Muscle of leg (tissue), 11 donors: ENCODE measurements around the gene NDUFS5. TPM values are rescaled to one million over a fixed set of nuclear protein-coding genes. Genes with fewer than 3 reads are reported as not detected.
A peak's percentile ranks its signal among the peaks of the same experiment; 100 is the strongest.

Experiments used
- DNase-seq: peaks from one replicate; pipeline ENCODE4 v3.0.0; 2013
- H3K27ac ChIP-seq: one replicate; pipeline ENCODE4 v1.5.1; 2013; ENCODE audit warnings: mild to moderate bottlenecking, low read length, control low read depth
- H3K27me3 ChIP-seq: one replicate; pipeline ENCODE4 v1.6.1; 2013; ENCODE audit warnings: low read length; ENCODE audit not compliant: control insufficient read depth, insufficient read depth
- H3K36me3 ChIP-seq: one replicate; pipeline ENCODE4 v1.6.1; 2013; ENCODE audit warnings: low read length; ENCODE audit not compliant: control insufficient read depth, insufficient read depth
- H3K4me1 ChIP-seq: one replicate; pipeline ENCODE4 v1.6.1; 2013; ENCODE audit warnings: low read length; ENCODE audit not compliant: control insufficient read depth, insufficient read depth
- H3K4me3 ChIP-seq: one replicate; pipeline ENCODE4 v1.5.1; 2013; ENCODE audit warnings: low read length, control low read depth
- H3K9me3 ChIP-seq: replicated peaks from 2 replicates; pipeline ENCODE4 v1.6.1; 2013; ENCODE audit warnings: low read depth, low read length; ENCODE audit not compliant: control insufficient read depth
- WGBS: methylation state at CpG from one replicate; pipeline ENCODE4 v1.1.5; 2013; ENCODE audit warnings: missing lambda C conversion rate; ENCODE audit not compliant: insufficient coverage; 5-methylcytosine and 5-hydroxymethylcytosine counted together
- polyA plus RNA-seq, 8 donors: library from polyadenylated mRNA; unstranded; fragments of 120-200 nt; gene quantifications; one replicate each; pipeline versions ENCODE4 v1.2.1 to v1.2.3, GENCODE V29; 2013; ENCODE audit warnings: inconsistent platforms in 1 of 8, low replicate concordance in 1 of 8; ENCODE audit not compliant: insufficient read length in 8 of 8, insufficient read depth in 1 of 8
- total RNA-seq: library from RNA; stranded (reverse); fragments of 120-200 nt; gene quantifications from one replicate; pipeline ENCODE4 v1.2.4, GENCODE V29; 2013

Gene NDUFS5
- total and polyA plus RNA-seq, 9 donors, result 248 to 452 (median 292) TPM

- Histone ChIP-seq H3K27ac (no peak overlapping the region), H3K9me3 (no peaks in the 10 kb centered on the region), H3K36me3 (peaks cover 7% of the 10 kb centered on the region), H3K4me3 (peak overlapping the region; percentile 50), H3K4me1 (peaks cover 31% of the 10 kb centered on the region), H3K27me3 (peaks cover 12% of the 10 kb centered on the region)
- peak; percentile 74 for DNase-seq
- WGBS, result under 1% methylated on average over 94 of the region's 105 CpGs
These were observed 55.3 kb downstream of the NDUFS5 start for GRCh38 chr1:39081271-39082009.

DNA sequence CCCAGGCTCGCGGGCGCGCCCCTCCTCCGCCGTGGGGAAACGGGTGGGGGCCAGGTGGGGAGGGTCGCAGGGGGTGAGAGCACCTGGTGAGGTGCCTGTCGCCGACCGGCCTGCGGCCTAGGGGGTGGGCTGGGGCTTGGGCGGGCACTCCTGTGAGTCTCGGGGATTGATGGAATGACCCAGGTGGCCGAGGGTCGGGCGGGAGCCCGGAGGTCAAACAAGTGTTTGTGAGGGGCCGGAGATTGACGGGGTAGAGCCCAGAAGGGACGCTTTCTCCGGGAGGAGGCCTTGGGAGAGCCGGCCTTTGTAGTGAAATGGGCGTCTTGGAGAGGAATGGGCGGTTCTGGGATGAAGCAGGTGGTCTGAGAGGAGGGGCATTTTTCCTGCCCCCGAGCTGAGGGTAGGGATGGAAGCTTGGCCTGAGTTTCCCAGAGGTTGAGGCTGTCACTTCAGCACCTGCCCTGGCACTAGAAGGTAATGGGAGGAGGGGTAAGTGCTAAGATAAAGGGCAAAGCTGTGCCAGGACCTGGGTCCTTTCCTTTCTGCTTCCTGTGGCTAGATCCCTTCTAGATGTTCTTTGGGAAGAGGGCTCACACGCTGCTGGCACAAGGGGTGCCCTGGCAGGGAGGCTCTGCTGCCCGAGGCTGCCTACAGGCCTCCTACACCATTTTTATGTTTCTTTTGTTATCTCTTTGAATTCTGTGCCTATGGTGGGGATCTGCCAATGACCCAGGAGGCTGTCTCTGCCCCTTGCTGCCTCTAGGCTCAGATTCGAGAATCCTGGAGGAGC, 56.1 kb downstream of the NDUFS5 start:
- peaks cover 7% of the 10 kb centered on the region for H3K36me3 ChIP-seq
- no peaks in the 10 kb centered on the region for H3K9me3 ChIP-seq
- peaks cover 32% of the 10 kb centered on the region for H3K4me1 ChIP-seq
- H3K27ac ChIP-seq, result no peak overlapping the region
- WGBS, result 4% methylated on average over 25 of the region's 29 CpGs
- peaks cover 12% of the 10 kb centered on the region for H3K27me3 ChIP-seq
- H3K4me3 ChIP-seq, result peak overlapping the region; percentile 50
- no peak for DNase-seq

DNA sequence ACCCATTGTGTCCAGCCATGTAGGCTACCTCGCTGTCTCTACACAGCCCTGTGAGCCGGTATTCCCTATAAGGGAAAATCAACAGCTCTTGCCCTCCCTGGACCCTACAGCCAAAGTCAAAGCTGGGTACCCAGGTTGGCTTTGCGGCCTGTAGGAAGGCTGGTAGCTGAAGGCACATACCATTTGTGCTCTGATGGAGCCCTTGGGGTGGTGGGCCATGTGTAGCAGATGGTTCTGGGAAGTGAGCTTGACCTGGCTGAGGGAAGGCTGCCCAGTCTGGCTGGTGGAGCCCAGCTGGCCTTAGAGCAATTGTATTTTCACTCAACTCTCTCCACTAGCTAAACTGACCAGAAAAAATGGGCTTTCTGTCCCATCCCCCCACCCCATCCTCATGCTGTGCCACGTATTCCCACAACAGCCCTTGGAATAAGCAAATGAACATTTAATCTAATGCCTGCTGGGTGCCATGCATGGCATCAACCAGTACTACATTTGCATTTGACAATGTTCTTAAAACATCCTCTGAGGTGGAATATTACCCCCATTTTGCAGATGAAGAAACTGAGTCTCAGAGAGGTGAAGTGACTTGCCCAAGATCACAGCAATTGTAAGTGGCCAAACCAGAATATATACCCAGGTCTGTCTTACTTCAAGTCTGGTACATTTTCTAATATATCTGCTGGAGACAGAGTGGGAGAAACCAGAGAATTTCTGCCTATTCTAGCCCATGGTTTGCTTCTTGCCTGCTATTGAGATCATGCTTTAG, 56.8 kb downstream of the NDUFS5 start:
- 90% methylated on average over 3 of the region's 4 CpGs for WGBS
- H3K27me3 ChIP-seq, result peaks cover 12% of the 10 kb centered on the region
- H3K4me3 ChIP-seq, result no peak overlapping the region
- H3K9me3 ChIP-seq, result no peaks in the 10 kb centered on the region
- H3K27ac ChIP-seq, result no peak overlapping the region
- H3K4me1 ChIP-seq, result peaks cover 38% of the 10 kb centered on the region
- no peak for DNase-seq
- H3K36me3 ChIP-seq, result peaks cover 7% of the 10 kb centered on the region

- DNase-seq, result no peak
- Histone ChIP-seq H3K9me3 (no peaks in the 10 kb centered on the region), H3K27me3 (peaks cover 12% of the 10 kb centered on the region), H3K36me3 (peaks cover 9% of the 10 kb centered on the region), H3K27ac (no peak overlapping the region), H3K4me3 (no peak overlapping the region), H3K4me1 (peaks cover 38% of the 10 kb centered on the region)
- 93% methylated on average over 15 of the region's 17 CpGs for WGBS
These were observed 58.0 kb downstream of the NDUFS5 start for GRCh38 chr1:39084191-39084590.

Other genes starting within 250 kb of the NDUFS5 start
- 13.6 TPM for gene RRAGC, start 166.6 kb upstream of the NDUFS5 start, total RNA-seq
- 10 to 100 TPM; 19.1 to 26.2 (median 20.7) TPM for gene RRAGC, start 166.6 kb upstream of the NDUFS5 start, polyA plus RNA-seq
- 10.5 TPM for gene MYCBP, start 153.0 kb upstream of the NDUFS5 start, total RNA-seq
- 10 to 100 TPM; 20.9 to 29.6 (median 23.6) TPM for gene MYCBP, start 153.0 kb upstream of the NDUFS5 start, polyA plus RNA-seq
- gene GJA9, start 144.8 kb upstream of the NDUFS5 start, total RNA-seq, result not detected
- under 1 TPM in 3 of 8 donors, not detected in 5; 0.18 to 0.24 (median 0.24) TPM for gene GJA9, start 144.8 kb upstream of the NDUFS5 start, polyA plus RNA-seq
- 0.35 TPM for gene RHBDL2, start 84.5 kb upstream of the NDUFS5 start, total RNA-seq
- gene RHBDL2, start 84.5 kb upstream of the NDUFS5 start, polyA plus RNA-seq, result 1 to 10 TPM in 1 of 8 donors, under 1 TPM in 7; 0.35 to 1.1 (median 0.60) TPM
- gene AKIRIN1, start 35.1 kb upstream of the NDUFS5 start, total RNA-seq, result 21.4 TPM
- gene AKIRIN1, start 35.1 kb upstream of the NDUFS5 start, polyA plus RNA-seq, result 10 to 100 TPM; 32.4 to 44.1 (median 39.0) TPM
- 198 TPM for gene MACF1, start 178.3 kb downstream of the NDUFS5 start, total RNA-seq
- 100 to 1,000 TPM; 211 to 352 (median 267) TPM for gene MACF1, start 178.3 kb downstream of the NDUFS5 start, polyA plus RNA-seq